Colon (tissue), 2 donors: ENCODE measurements around the gene COPS6.

ENCODE experiments used
- FAIRE-seq: peaks from 2 replicates; lab custom pipeline; 2012; peaks lifted over from hg19 to GRCh38; lab: Jason Lieb, UNC
- donor health status: control.
- donor health status: control.

Gene COPS6

DNA sequence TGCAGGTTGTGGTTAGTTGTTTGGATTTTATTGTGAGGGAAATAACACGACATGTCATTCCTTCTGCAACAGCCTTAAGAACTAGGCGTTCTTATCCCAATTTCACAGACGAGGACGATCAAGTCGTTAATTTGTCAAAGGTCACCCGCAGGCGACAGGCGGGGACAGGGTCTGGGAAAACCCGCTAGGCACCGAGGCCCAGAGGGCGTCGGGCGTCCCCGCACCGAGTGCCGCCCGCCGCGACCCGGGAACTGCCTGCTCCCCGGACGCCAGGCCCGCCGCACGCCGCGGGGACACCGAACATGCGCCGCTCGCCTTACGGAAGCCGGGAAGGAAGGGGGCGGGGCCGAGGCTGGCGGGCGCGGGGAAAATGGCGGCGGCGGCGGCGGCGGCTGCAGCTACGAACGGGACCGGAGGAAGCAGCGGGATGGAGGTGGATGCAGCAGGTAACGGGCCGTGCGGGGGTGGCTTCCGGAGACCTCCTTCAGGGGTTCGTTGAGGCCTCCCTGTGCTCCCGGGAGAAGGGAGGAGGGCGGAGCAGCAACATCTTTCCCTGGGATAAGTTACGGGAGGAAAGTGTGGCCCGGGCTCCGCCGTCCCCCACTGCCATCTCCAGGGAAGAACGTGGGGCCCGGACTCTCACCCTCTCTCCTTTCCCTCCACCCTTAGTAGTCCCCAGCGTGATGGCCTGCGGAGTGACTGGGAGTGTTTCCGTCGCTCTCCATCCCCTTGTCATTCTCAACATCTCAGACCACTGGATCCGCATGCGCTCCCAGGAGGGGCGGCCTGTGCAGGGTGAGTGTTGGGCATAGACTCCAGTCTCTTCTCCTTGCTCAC lies at the start of gene COPS6:
TSS of gene COPS6 (plus strand) at position 349 of the 837 bp plus-strand sequence. CDS start at position 371, 22 bp downstream.
- no peak for FAIRE-seq

DNA sequence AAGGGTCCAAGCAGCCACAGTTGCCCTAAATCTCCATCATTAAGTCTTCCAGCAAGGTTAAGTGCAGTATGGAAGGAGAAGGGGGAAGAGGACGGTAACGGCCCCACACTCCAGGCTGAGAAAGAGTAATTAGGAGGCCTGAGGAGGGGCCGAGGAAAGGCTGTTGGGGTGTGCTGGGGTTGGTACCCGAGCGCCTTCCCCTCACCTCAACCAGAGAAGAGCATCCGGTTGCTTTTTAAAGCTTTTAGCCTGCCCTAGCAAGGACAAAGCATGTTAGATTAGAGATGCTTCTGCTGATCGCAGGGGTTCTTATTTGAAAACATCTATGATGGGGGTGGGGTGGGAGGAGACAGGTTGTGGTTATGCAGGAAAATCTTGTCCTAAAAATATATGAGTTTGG lies 48.2 kb upstream of the COPS6 start:
- no peak for FAIRE-seq

DNA sequence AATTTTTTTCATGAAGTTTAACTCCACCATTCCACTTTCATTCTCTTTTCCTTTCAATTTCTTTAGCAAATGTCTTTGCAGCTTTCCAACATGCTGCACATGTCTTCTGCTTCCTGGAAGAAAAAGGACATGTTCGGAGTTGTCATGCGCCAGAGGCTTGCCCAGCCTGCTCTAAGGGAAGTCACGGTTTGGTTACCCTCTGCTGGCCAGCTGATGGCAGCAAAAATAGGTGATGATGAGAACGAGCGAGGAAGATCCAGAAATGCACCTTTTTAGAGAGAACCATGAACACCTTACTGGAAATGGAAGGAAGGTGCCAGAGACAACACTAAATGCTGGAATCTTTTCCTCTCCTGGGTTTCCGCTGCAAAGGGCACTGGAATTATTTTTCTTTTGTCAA lies 44.1 kb upstream of the COPS6 start:
- no peak for FAIRE-seq

DNA sequence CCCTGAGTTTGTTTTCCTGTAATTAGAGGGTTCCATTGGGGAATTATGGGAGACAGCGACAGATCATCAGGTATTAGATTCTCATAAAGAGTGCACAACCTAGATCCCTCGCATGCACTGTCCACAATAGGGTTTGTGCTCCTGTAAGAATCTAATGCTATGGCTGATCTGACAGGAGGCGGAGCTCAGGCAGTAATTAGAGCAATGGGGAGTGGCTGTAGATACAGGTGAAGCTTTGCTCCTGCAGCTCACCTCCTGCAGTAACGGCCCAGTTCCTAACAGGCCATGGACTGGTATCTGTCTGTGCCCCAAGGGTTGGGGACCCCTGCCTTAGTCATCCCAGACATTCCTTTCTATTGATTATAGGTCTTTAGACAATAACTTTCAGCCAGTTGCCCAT lies 40.1 kb upstream of the COPS6 start:
- no peak for FAIRE-seq

DNA sequence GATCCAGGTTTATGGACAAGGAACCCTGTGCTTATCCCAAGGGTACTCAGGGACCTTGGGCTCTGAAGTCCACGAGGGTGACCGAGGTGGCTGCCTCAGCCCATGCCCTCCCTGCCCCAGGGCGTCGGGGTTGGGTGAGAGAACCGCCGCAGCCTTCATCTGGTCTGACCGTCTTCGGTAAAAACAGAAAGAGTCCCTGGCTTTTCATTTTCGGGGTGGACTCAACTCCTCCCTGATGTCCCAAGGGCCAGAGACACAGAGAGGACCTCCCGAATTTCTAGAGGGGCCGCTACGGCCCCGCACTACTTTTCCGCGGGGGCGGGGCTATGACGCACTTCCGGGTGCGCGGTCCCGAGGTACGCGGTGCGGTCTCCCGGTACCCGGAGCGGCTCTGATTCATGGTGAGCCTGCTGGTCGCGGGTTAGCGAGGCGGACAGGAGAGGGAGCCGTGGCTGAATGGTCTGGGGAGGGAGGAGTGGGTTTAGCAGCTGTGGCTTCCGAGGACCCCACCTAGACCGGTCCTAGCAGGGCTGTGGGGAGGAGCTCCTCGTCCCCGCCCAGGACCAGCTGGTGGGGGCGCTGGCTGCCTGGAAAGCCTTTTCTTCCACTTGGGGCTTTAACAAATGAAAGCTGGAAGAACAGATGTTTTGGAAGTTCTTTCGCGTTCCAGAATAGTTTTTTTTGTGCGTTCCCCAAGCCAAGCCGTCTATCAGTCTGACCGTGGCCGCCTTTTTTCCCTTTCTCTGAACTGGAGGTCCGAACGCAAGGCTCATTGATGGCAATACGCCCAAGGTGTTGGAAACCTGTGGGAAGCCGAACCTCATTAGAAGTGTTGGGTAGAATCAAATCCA lies 39.1 kb upstream of the COPS6 start, which contains the start of gene ZSCAN21:
TSS of gene ZSCAN21 (plus strand) at position 334 of the 851 bp plus-strand sequence. CDS start 7,233 bp downstream, outside the sequence.
- no peak for FAIRE-seq

DNA sequence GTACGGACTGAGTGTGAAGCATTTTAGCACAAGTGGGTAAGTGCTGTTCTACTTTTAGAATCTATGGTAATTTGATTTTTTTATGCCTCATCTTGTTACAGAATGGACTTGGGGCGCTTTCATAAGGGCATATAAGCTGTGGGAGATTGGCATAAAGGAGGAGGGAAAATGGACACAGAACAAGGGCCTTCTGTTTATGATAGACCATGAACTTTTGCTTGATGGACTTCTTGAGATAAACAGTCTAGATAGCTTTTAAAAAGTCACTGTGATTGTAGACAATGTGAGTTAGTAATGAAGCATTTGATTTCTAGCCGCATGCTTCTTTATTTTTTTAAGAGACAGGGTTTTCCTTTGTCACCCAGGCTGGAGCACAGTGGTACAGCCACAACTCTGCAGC lies 37.2 kb upstream of the COPS6 start:
- no peak for FAIRE-seq

DNA sequence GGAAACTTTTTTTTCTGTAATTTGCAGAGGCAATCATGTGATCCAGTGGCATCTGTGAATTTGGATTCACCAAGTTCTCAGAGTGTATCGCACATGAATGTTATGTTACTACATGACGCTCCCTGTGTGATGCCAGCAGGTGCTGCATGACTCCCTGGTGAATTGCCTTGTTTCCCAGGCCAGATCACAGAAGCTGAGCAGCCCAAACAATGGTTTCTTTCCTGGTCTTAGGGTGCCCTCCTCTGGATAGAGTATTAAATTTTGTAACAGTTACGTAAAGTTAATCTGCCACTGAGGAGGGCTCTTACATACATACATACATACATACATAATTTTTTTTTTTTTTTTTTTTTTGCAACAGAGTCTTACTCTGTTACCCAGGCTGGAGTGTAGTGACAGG lies 35.6 kb upstream of the COPS6 start:
- no peak for FAIRE-seq

DNA sequence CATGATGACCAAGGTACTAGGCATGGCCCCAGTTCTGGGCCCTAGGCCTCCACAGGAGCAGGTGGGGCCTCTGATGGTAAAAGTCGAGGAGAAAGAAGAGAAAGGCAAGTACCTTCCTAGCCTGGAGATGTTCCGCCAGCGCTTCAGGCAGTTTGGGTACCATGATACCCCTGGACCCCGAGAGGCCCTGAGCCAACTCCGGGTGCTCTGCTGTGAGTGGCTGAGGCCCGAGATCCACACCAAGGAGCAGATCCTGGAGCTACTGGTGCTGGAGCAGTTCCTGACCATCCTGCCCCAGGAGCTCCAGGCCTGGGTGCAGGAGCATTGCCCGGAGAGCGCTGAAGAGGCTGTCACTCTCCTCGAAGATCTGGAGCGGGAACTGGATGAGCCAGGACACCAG lies 31.8 kb upstream of the COPS6 start:
- FAIRE-seq: no peak

DNA sequence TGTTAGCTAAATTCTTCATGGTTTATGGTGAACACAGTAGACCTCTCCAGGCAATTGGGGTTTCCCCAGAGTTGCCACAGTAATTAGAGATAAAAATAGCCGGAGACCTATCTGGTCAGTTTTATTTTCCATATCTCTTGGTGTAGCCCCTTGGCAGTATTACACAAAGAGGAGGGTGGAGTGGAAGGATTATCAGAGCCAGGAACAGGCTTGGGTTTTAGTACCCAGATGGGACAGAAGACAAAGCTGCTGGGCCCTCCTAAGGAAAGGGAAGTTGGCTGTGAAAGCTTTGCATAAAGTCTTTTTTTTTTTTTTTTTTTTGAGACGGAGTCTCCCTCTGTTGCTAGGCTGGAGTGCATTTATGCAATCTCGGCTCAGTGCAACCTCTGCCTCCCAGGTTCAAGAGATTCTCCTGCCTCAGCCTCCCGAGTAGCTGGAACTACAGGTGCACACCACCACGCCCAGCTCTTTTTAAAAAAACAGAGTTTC lies 29.5 kb upstream of the COPS6 start:
- FAIRE-seq: no peak

DNA sequence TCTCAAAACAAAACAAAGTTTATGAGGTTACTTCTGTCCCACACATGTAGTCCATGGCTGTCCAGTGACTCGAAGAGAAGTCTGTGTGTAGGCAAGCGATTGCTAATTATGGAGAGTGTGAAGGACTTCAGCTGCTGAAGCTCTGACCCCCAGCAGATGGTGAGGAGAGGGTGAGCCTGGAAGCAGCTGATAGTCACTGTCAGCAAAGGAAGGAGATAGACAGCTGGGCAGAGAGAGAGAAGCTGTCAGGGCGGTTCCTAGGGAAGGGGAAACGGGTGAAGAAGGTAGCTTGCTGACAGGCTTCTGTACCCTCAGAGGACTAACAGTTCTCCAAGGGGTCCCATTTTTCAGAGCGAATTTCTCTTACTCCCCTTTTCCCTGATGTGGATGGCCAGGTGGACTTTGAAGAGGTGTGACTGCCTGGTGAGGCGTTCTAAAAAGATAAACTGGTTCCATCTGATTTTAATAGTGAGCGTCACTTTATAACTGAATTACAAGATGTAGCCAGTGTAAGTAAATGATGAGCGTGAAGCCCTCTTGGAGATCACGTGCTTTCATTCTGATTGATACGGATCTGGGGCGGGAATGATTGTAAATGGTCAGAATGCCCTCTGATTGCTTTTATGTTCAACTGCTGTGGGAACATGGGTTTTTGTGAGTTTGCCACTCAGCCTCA lies 27.1 kb upstream of the COPS6 start:
- FAIRE-seq: no peak

DNA sequence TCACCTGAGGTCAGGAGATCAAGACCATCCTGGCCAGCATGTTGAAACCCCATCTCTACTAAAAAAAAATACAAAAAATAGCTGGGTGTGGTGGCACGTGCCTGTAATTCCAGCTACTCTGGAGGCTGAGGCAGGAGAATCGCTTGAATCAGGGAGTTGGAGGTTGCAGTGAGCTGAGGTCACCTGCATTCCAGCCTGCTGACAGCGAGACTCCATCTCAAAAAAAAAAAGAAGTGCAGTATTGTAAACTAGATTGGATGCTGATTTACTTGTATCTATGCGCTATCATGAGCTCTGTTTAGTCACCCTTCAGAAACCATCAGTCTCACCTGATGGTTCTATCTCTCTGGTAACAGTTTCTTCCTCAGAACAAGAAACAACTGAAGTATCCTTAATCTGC lies 25.4 kb upstream of the COPS6 start:
- no peak for FAIRE-seq

DNA sequence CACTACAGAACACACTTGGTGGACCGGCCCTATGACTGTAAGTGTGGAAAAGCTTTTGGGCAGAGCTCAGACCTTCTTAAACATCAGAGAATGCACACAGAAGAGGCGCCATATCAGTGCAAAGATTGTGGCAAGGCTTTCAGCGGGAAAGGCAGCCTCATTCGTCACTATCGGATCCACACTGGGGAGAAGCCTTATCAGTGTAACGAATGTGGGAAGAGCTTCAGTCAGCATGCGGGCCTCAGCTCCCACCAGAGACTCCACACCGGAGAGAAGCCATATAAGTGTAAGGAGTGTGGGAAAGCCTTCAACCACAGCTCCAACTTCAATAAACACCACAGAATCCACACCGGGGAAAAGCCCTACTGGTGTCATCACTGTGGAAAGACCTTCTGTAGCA lies 24.6 kb upstream of the COPS6 start:
- no peak for FAIRE-seq

DNA sequence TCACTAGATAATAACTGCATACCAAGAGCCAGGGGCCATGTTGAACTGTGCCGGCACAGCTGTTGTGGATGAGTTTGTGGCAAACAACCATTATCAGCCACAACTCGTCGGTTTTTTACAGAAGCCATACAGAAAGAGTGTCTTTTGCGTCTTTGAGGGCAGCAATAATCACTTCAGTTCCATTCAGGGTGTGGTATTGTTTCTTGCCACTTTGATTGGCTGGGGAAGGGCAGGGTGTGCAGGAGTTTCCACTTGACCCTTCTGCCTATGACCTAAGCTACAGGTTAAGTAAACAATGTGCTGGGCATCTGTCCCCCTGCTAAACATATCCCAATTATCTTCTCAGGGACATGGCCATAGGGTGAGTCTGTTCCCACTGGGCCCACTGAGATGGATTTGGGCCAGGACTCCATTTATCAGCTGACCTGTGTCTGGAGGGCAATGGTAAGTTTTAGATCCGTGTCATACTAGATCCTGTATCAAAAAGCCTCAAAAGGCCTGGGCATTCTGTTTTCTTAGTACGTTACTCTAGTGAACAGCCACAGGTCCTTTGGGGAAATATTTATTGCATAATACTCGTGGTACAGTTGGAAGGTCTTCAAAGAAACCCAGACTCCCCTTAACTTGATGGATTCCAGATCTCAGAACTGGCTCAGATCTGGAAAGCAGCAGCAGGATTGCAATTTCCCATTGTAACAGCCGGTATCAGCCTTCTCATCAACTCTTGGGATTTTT lies 23.1 kb upstream of the COPS6 start:
- FAIRE-seq: no peak

DNA sequence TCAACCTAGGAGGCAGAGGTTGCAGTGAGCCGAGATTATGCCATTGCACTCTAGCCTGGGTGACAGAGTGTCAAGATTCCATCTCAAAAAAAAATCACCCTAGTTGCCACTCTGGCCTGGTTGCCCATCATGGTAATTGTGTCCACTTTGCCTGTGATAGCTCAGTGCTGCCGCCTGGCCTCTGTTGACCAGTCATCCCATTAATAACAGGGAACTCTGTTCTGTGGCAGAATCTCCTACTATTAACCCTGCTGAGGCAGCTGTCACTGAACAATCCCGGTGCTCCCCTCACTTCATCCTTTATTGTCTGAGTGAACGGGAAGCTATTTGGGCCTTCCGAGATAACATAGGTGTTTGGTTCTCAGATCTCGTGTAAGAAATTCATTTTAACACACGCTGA lies 21.8 kb upstream of the COPS6 start:
- FAIRE-seq: no peak

DNA sequence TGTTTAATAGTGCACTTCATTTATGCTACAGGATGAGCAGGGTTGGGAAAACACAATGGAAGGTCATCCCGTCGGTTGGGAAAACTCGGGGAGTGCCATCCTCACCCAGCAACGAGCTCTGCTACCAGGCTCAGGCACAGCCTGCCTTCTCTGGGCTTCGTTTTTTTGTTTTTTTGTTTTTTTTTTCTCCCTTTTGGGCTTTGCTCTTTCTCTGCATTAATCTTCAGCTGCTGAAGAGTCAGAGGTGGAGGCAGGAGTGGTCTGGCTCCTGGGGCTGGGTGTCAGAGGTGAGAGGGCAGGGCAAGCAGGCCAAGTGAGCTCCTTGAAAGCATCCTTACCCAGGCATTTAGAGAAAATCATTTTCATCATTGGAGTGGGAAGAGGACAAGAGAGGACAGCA lies 18.8 kb upstream of the COPS6 start:
- no peak for FAIRE-seq

DNA sequence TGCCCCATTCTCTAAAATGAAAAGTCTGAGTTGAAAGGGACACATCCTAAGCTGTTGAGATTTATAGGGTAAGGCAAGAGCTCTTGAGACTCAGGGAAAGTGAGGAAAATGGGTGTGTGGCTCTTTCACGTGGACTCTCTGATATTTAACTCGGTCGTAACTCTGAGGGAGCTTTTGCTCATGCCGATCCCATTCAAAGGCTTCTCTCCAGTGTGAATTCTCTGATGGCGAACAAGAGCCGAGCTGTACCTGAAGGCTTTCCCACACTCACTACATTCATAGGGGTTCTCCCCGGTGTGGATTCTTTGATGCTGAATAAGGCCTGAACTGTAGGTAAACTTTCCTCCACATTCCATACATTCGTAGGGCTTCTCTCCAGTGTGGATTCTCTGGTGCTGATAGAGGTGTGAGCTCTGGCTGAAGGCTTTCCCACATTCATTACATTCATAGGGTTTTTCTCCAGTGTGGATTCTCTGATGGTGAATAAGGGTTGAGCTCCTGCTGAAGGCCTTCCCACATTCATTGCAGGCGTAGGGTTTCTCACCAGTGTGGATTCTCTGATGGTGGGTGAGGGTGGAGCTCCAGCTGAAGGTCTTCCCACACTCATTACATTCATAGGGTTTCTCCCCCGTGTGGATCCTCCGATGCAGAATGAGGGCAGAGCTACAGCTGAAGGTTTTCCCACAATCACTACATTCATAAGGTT lies 17.6 kb upstream of the COPS6 start:
- FAIRE-seq: no peak

DNA sequence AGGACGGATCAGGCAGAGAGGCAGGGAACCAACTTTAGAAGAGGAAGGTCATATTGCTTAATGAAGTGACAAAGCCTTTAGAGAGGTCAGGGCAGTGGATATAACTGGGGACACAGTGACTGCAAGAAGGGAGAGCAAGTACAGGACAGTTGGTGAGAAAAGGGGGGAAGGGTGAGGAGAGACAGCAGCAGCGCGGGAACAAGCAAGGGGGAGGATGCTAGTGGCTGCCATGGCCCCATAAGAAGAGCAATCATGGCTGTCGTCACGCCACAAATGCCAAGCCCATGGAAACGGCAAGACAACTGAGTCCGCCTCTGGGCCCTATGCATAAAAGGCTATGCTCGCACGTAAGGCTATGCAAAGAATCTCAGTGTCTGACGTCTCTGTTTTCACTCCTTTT lies 16.3 kb upstream of the COPS6 start:
- no peak for FAIRE-seq

DNA sequence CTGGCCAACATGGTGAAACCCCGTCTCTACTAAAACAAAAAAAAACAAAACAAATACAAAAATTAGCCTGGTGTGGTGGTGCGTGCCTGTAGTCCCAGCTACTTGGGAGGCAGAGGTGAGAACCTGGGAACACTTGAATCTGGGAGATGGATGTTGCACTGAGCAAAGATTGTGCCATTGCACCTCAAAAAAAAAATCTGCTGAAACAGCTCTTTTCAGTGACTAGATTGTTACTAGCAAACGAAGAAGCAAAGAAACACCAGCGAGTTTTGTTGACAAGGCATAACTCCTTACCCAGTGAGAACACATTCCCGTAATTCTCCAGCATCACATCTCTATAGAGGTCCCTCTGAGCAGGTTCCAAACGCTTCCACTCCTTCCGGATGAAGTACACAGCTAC lies 13.9 kb upstream of the COPS6 start:
- FAIRE-seq: no peak

DNA sequence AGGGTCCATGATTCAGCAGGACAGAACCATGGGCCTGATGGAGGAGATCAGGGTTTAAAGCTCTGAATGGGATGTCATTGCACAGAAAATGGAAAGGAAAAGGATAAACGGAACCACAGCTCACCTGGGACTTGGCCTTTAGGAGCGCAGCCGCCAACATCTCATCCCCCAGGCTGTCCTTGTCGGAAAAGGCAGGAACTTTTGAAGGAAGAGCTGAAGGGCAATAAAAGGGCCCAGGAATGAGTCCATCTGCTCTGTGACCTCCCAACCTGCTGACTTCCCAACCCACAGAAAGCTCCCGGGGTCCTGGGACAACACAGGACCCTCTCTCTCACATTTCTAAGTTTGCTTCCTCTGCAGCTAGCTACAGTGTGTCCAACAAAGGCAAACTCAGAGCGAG lies 13.4 kb upstream of the COPS6 start:
- no peak for FAIRE-seq

DNA sequence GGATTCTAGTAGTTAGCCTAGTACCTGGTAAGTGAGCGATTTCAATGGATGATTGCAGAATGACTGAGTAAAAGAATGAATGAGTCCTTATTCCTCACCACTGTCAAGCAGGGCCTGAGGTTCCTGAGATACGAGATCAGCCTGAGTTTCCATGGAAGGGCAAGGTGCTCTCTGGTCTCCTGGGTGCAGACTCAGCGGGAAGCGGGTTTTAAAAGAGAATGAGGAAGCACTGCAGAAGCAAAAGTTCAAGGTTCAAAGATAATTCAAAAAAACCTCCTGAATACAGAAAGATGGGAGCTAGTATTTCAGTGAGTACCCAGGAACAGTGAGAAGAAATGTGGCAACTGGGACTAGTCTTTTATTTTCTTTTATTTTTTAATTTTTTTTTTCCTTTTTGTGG lies 11.6 kb upstream of the COPS6 start:
- FAIRE-seq: no peak

DNA sequence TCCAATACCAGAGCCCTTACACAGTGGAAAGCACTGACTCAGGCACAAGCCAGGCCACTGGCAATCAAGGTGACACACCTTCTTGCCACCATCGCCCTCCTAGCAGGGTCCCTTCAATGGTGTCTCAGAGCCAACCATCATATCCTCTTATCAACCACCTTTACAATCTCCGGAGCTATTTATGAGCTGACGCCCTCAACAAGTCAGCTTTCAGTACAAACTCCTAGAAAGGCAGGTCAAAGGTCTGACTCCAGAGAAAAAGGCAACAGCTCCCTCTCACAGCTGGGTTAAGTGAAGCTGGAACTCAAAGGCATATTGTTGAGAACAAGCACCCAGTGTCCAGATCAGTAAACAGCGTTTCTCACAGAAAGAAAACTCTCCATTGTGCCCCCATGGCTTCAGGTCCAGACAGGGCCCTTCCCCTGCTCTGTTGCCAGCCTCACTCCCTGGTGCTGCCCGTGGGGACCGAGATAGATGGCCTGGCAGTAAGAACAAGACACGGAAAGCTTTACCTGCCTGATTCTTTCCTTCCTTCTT lies 9.7 kb upstream of the COPS6 start:
- FAIRE-seq: no peak
